Ovary (tissue), 3 donors: ENCODE data around the gene OLIG1.

ENCODE experiments used
- POLR2A ChIP-seq: fragments of 450-650 bp; IDR thresholded peaks from one replicate; pipeline ENCODE4 v1.6.1; 2017; ENCODE audit warnings: antibody characterized with exemption, mild to moderate bottlenecking, moderate library complexity
- TF ChIP-seq, protein P1 (sequence below), 3 donors: fragments of 450-650 bp in 2 of 3; fragments of 200-600 bp in 1 of 3; IDR thresholded peaks; one replicate each; pipeline versions ENCODE4 v1.5.1 to v1.8.0; 2016 to 2022; ENCODE audit warnings: antibody characterized with exemption in 3 of 3, mild to moderate bottlenecking in 1 of 3
- donor health status: DM: no; HTN: no; CAD: no.

DNA sequence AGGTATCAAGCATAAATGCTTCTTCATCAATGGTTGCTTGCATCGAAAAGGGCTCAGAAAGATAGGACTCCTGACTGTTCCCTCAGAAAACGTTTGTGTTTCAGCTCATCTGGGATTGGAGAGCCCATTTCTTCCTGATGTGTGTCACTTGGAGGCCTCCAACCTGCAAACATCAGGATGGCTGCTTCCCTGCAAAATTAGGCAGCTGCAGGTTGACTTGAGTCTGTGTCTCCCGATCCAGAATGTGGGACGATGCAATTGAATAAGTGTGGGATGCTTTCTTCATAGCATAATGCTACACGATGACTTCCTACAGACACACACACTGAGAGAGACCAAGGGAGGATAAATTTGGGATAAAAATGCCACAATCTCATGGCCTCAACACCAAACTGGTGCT, 42.2 kb downstream of the OLIG1 start:
- TF ChIP-seq, protein P1, sequence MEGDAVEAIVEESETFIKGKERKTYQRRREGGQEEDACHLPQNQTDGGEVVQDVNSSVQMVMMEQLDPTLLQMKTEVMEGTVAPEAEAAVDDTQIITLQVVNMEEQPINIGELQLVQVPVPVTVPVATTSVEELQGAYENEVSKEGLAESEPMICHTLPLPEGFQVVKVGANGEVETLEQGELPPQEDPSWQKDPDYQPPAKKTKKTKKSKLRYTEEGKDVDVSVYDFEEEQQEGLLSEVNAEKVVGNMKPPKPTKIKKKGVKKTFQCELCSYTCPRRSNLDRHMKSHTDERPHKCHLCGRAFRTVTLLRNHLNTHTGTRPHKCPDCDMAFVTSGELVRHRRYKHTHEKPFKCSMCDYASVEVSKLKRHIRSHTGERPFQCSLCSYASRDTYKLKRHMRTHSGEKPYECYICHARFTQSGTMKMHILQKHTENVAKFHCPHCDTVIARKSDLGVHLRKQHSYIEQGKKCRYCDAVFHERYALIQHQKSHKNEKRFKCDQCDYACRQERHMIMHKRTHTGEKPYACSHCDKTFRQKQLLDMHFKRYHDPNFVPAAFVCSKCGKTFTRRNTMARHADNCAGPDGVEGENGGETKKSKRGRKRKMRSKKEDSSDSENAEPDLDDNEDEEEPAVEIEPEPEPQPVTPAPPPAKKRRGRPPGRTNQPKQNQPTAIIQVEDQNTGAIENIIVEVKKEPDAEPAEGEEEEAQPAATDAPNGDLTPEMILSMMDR (IDR thresholded peaks at IDR 0.05), result no peak
- TF ChIP-seq POLR2A, result no peak
